H1 (cell line): Measurements from ENCODE around the gene GRIK1. TPM values are rescaled to one million over a fixed set of nuclear protein-coding genes. Genes with fewer than 3 reads are reported as not detected.

ENCODE experiments used
- BRCA1 ChIP-seq: IDR thresholded peaks from 2 replicates; pipeline ENCODE4 v1.6.1; 2012; ENCODE audit warnings: low read depth, low read length, improper control_type of control experiment
- NANOG ChIP-seq: IDR thresholded peaks from 2 replicates; pipeline ENCODE4 v1.6.1; 2011; ENCODE audit warnings: low read length, low read depth, mild to moderate bottlenecking, inconsistent platforms; ENCODE audit not compliant: insufficient read depth, poor library complexity, severe bottlenecking
- SIRT6 ChIP-seq: IDR thresholded peaks from one replicate; pipeline ENCODE4 v1.7.1; 2012; ENCODE audit warnings: low read length, inconsistent platforms
- SIX5 ChIP-seq: IDR thresholded peaks from 2 replicates; pipeline ENCODE4 v1.6.1; 2011; ENCODE audit warnings: mild to moderate bottlenecking, low read depth, low read length
- polyA plus RNA-seq, 7 experiments: library from polyadenylated mRNA; depleted of rRNA in 3 of 7; stranded (reverse) in 5 of 7; unstranded in 2 of 7; fragments of >200 nt in 5 of 7; fragments of 200-250 nt in 2 of 7; gene quantifications; 1 replicate in 5 of 7; 2 replicates in 1 of 7; 4 replicates in 1 of 7; pipeline versions ENCODE4 v1.2.1 to v1.2.3, GENCODE V29; 2011 to 2013; ENCODE audit warnings: missing spikeins in 2 of 7, mixed read lengths in 2 of 7
- total RNA-seq: library from RNA; stranded (reverse); fragmentation: NEBNext Ultra II Directional; extraction: Animal tissue kit (Norgen Biotek cat#: 25700); gene quantifications from 2 replicates; pipeline ENCODE4 v1.2.1, GENCODE V29; 2021

GRIK1 gene
- total and polyA plus RNA-seq, 2 of the 8 experiments (the other 6 are each of a cell fraction or from before 2014, with no cell fraction given): 0.11 to 0.32 TPM

- TF ChIP-seq NANOG (no peak), SIX5 (no peak), SIRT6 (no peak), BRCA1 (no peak)
These were observed 306.0 kb downstream of the GRIK1 start (continued) for GRCh38 chr21:29633756-29634155.
